Activated CD4-positive, alpha-beta T cell treated with anti-CD3 and anti-CD28 coated beads for 36 hours (primary cell): ENCODE results near the gene ELF2. TPM values are rescaled to one million over a fixed set of nuclear protein-coding genes. Genes with fewer than 3 reads are reported as not detected.
"Not testable (repeated sequence)": the region's sequence is repeated elsewhere in the genome, so short reads cannot be mapped to it uniquely, and the experiment has no call there.

Experiments used
- ATAC-seq: fragments of 200-7000 bp; cut with Tn5 transposase; one replicate; pipeline ENCODE4 v1.10.0; 2021; ENCODE audit warnings: mild to moderate bottlenecking, moderate library complexity
- CTCF ChIA-PET: fragments of 350-600 bp; sonication (Branson Sonifier 250); formaldehyde crosslinking; loops from one replicate; lab custom pipeline; 2021; ENCODE audit warnings: antibody characterized with exemption; lab: Charles Lee
- POLR2A ChIA-PET: fragments of 350-600 bp; sonication (Branson Sonifier 250); formaldehyde crosslinking; loops from one replicate; lab custom pipeline; 2021; ENCODE audit warnings: antibody characterized with exemption, inconsistent platforms; lab: Charles Lee
- DNase-seq: peaks from one replicate; pipeline ENCODE4 v3.0.0-alpha.2; 2020
- H3K27ac Mint-ChIP-seq: one replicate; pipeline ENCODE4 v1.8.0; 2021; ENCODE audit warnings: mixed read lengths
- H3K27me3 Mint-ChIP-seq: one replicate; pipeline ENCODE4 v1.8.0; 2021; ENCODE audit warnings: mixed read lengths
- H3K36me3 Mint-ChIP-seq: one replicate; pipeline ENCODE4 v1.8.0; 2021; ENCODE audit warnings: low read depth, mixed read lengths
- H3K4me1 Mint-ChIP-seq: one replicate; pipeline ENCODE4 v1.8.0; 2021; ENCODE audit warnings: mixed read lengths
- H3K4me3 Mint-ChIP-seq: one replicate; pipeline ENCODE4 v1.8.0; 2021; ENCODE audit warnings: mild to moderate bottlenecking, moderate library complexity, mixed read lengths
- H3K9me3 Mint-ChIP-seq: one replicate; pipeline ENCODE4 v1.8.0; 2021; ENCODE audit warnings: low read depth, mixed read lengths
- intact Hi-C, 2 experiments: fragments of 100-400 bp; cut with DNase I in 1 of 2; cut with micrococcal nuclease in 1 of 2; formaldehyde crosslinking; loops; one replicate each; pipeline versions ENCODE4 v1.14.2 to v1.15.1; 2022 to 2024; cut with DNase I, micrococcal nuclease
- total RNA-seq, 2 experiments: library from RNA; stranded (reverse); gene quantifications; one replicate each; pipeline ENCODE4 v1.2.3, GENCODE V29; 2021

ELF2 gene
- total RNA-seq, 2 experiments from 2014 or later: 26.2 to 33.4 TPM

- ATAC-seq (no peak), DNase-seq (no peak)
- CTCF ChIA-PET: interaction anchor here (0.7 kb wide), 1 partner anchor 35 kb away, joined by 3 read pairs; no protein-coding TSS in a partner anchor
- no peaks in the 10 kb centered on the region for H3K27me3 Mint-ChIP-seq
- peaks cover 4% of the 10 kb centered on the region for H3K4me1 Mint-ChIP-seq
- H3K9me3 Mint-ChIP-seq: no peaks in the 10 kb centered on the region
- H3K27ac Mint-ChIP-seq: no peak overlapping the region
- intact Hi-C loops: no loop called here
- POLR2A ChIA-PET: no interaction called here
- no peak overlapping the region for H3K4me3 Mint-ChIP-seq
- no peaks in the 10 kb centered on the region for H3K36me3 Mint-ChIP-seq
Observed at GRCh38 chr4:139163806-139164206, 13.2 kb downstream of the ELF2 start.

- H3K9me3 Mint-ChIP-seq, intact Hi-C loops, H3K36me3 Mint-ChIP-seq, H3K4me3 Mint-ChIP-seq, ATAC-seq, DNase-seq, H3K4me1 Mint-ChIP-seq, H3K27me3 Mint-ChIP-seq, H3K27ac Mint-ChIP-seq, POLR2A ChIA-PET: not testable (repeated sequence)
- CTCF ChIA-PET: interaction anchor here (0.6 kb wide), 1 partner anchor 13 kb away, joined by 3 read pairs; no protein-coding TSS in a partner anchor
Observed at GRCh38 chr4:139157977-139158376, 19.0 kb downstream of the ELF2 start.

- no peak for ATAC-seq
- no peak overlapping the region for H3K27ac Mint-ChIP-seq
- no peaks in the 10 kb centered on the region for H3K9me3 Mint-ChIP-seq
- no peak overlapping the region for H3K4me3 Mint-ChIP-seq
- intact Hi-C loops: no loop called here
- no peak for DNase-seq
- H3K27me3 Mint-ChIP-seq: no peaks in the 10 kb centered on the region
- peaks cover 3% of the 10 kb centered on the region for H3K4me1 Mint-ChIP-seq
- H3K36me3 Mint-ChIP-seq: no peaks in the 10 kb centered on the region
- CTCF ChIA-PET: interaction anchor here (0.7 to 1.5 kb wide), 7 partner anchors 11 to 124 kb away, joined by 3 to 5 read pairs (median 3); no protein-coding TSS in a partner anchor
- POLR2A ChIA-PET: no interaction called here
Observed at GRCh38 chr4:139154952-139155557, 22.0 kb downstream of the ELF2 start.

- ChIA-PET CTCF (interaction anchor here (0.7 to 1.3 kb wide), 7 partner anchors 12 to 124 kb away, joined by 3 to 5 read pairs (median 4); no protein-coding TSS in a partner anchor), POLR2A (interaction anchor here (0.7 kb wide), 1 partner anchor 140 kb away, joined by 3 read pairs; no protein-coding TSS in a partner anchor)
- intact Hi-C loops: no loop called here
Observed at GRCh38 chr4:139154538-139154937, 22.5 kb downstream of the ELF2 start.

GRCh38 chr4:139154134-139154421 is 22.9 kb downstream of the ELF2 start:
- ATAC-seq: no peak
- Mint-ChIP-seq H3K27me3 (no peaks in the 10 kb centered on the region), H3K27ac (no peak overlapping the region), H3K4me3 (no peak overlapping the region), H3K36me3 (no peaks in the 10 kb centered on the region), H3K9me3 (no peaks in the 10 kb centered on the region), H3K4me1 (peaks cover 3% of the 10 kb centered on the region)
- ChIA-PET CTCF (interaction anchor here (0.7 to 1.3 kb wide), 4 partner anchors 14 to 54 kb away, joined by 3 to 5 read pairs (median 4); no protein-coding TSS in a partner anchor), POLR2A (interaction anchor here (0.7 kb wide), 1 partner anchor 140 kb away, joined by 3 read pairs; no protein-coding TSS in a partner anchor)
- no peak for DNase-seq
- intact Hi-C loops: no loop called here

More at GRCh38 chr4:139154538-139154937, 22.5 kb downstream of the ELF2 start:
- peaks cover 3% of the 10 kb centered on the region for H3K4me1 Mint-ChIP-seq
- no peaks in the 10 kb centered on the region for H3K36me3 Mint-ChIP-seq
- no peak for DNase-seq
- H3K4me3 Mint-ChIP-seq: no peak overlapping the region
- H3K9me3 Mint-ChIP-seq: no peaks in the 10 kb centered on the region
- ATAC-seq: no peak
- H3K27me3 Mint-ChIP-seq: no peaks in the 10 kb centered on the region
- no peak overlapping the region for H3K27ac Mint-ChIP-seq

DNA sequence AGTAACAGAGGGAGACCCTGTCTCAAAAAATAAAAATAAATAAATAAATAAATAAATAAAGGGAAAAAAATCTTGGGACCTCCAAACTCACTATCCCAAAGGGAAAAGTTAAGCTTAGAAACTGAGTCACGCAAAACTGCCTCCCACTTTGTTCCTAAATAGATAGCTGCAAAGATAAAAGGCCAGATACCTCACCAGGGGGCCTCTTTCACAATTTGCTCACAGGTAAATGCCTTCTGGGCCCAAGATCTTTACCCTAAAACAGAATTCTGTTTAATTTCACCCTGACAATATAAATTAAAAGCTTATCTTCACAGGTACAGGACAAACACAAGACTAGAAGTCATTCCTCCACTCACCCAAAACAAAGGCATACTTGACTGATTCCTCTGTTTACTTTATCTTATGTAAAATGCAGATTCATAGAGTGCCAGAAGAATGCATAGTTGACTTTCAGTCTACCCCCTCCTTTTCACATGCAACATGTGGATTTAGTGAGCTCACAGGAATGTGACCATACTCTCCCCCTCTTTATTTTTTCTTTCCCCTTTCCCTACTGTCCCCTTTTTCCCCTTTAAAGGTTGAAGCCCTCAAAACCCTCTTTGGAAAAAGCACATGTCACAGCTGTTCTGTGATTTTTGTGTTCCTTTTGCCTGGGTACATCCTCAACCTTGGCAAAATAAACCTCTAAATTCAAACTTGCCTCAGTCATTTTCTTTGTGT is 23.4 kb downstream of the ELF2 start:
- H3K36me3 Mint-ChIP-seq: no peaks in the 10 kb centered on the region
- no peaks in the 10 kb centered on the region for H3K27me3 Mint-ChIP-seq
- ChIA-PET POLR2A (interaction anchor here (0.7 kb wide), 1 partner anchor 141 kb away, joined by 3 read pairs; no protein-coding TSS in a partner anchor), CTCF (interaction anchor here (0.7 kb wide), 2 partner anchors 32 to 36 kb away, joined by 3 to 4 read pairs; no protein-coding TSS in a partner anchor)
- H3K4me1 Mint-ChIP-seq: peaks cover 3% of the 10 kb centered on the region
- intact Hi-C loops: no loop called here
- H3K9me3 Mint-ChIP-seq: no peaks in the 10 kb centered on the region
- ATAC-seq (no peak), DNase-seq (no peak)
- H3K27ac Mint-ChIP-seq: no peak overlapping the region
- no peak overlapping the region for H3K4me3 Mint-ChIP-seq

DNA sequence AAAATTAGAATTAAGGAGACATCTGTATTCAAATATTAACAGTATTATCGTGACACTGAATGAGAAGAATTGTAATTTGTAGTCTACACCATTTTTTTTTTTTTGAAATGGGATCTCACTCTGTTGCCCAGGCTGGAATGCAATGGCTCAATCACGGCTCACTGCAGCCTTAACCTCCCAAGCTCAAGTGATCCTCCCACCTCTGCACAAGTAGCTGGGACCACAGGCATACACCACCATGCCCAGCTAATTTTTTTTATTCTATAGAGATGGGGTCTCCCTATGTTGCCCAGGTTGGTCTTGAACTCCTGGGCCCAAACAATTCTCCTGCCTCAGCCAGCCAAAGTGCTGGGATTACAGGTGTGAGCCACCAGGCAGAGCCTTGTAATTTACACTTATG is 24.8 kb downstream of the ELF2 start:
- CTCF ChIA-PET: no interaction called here
- no peak overlapping the region for H3K4me3 Mint-ChIP-seq
- H3K4me1 Mint-ChIP-seq: peaks cover 3% of the 10 kb centered on the region
- POLR2A ChIA-PET: no interaction called here
- H3K9me3 Mint-ChIP-seq: no peaks in the 10 kb centered on the region
- H3K36me3 Mint-ChIP-seq: peaks cover under 1% of the 10 kb centered on the region
- no peak overlapping the region for H3K27ac Mint-ChIP-seq
- H3K27me3 Mint-ChIP-seq: no peaks in the 10 kb centered on the region
- intact Hi-C loops: no loop called here
- no peak for ATAC-seq
- DNase-seq: no peak

- ChIA-PET POLR2A (no interaction called here), CTCF (interaction anchor here (0.7 kb wide), 1 partner anchor 14 kb away, joined by 3 read pairs; no protein-coding TSS in a partner anchor)
- H3K4me3 Mint-ChIP-seq: no peak overlapping the region
- DNase-seq: no peak
- no peak overlapping the region for H3K27ac Mint-ChIP-seq
- peaks cover 12% of the 10 kb centered on the region for H3K4me1 Mint-ChIP-seq
- intact Hi-C loops: no loop called here
- no peaks in the 10 kb centered on the region for H3K27me3 Mint-ChIP-seq
- peaks cover 10% of the 10 kb centered on the region for H3K9me3 Mint-ChIP-seq
- no peak for ATAC-seq
- peaks cover 9% of the 10 kb centered on the region for H3K36me3 Mint-ChIP-seq
Observed at GRCh38 chr4:139146926-139147629, 29.9 kb downstream of the ELF2 start.

DNA sequence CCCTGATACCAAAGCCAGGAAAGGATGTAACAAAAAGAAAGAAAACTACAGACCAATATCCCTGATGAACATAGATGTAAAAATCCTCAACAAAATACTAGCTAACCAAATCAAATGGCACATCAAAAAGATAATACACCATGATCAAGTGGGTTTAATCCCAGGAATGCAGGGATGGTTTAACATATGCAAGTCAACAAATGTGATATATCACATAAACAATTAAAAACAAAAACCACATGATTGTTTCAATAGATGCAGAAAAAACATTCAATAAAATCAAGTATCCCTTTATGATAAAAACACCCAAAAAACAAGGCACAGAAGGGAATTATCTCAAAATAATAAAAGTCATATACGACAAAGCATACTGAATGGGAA is 31.5 kb downstream of the ELF2 start:
- no peak for ATAC-seq
- ChIA-PET CTCF (interaction anchor here (0.6 kb wide), 1 partner anchor 13 kb away, joined by 3 read pairs; no protein-coding TSS in a partner anchor), POLR2A (no interaction called here)
- no peak for DNase-seq
- Mint-ChIP-seq H3K4me3 (no peak overlapping the region), H3K27ac (no peak overlapping the region), H3K36me3 (peaks cover 9% of the 10 kb centered on the region), H3K4me1 (peaks cover 12% of the 10 kb centered on the region), H3K9me3 (peaks cover 10% of the 10 kb centered on the region), H3K27me3 (no peaks in the 10 kb centered on the region)
- intact Hi-C loops: no loop called here

- Mint-ChIP-seq H3K36me3 (peaks cover 9% of the 10 kb centered on the region), H3K27me3 (no peaks in the 10 kb centered on the region), H3K9me3 (peaks cover 10% of the 10 kb centered on the region), H3K27ac (no peak overlapping the region), H3K4me3 (no peak overlapping the region), H3K4me1 (peaks cover 12% of the 10 kb centered on the region)
- DNase-seq (no peak), ATAC-seq (no peak)
- ChIA-PET CTCF (interaction anchor here (0.6 kb wide), 1 partner anchor 13 kb away, joined by 3 read pairs; no protein-coding TSS in a partner anchor), POLR2A (no interaction called here)
- intact Hi-C loops: no loop called here
Observed at GRCh38 chr4:139144911-139145551, 32.0 kb downstream of the ELF2 start.
